SIG-M5 treated with dmso at 0.1 percent for 504 hours (cell line): ENCODE data around the gene SLC36A1.
"Not testable (repeated sequence)": the region's sequence is repeated elsewhere in the genome, so short reads cannot be mapped to it uniquely, and the experiment has no call there.

ENCODE experiments used
- DNase-seq: peaks from one replicate; lab custom pipeline; 2025; ENCODE audit not compliant: unreplicated experiment; lab: John Stamatoyannopoulos, UW

Gene SLC36A1

DNA sequence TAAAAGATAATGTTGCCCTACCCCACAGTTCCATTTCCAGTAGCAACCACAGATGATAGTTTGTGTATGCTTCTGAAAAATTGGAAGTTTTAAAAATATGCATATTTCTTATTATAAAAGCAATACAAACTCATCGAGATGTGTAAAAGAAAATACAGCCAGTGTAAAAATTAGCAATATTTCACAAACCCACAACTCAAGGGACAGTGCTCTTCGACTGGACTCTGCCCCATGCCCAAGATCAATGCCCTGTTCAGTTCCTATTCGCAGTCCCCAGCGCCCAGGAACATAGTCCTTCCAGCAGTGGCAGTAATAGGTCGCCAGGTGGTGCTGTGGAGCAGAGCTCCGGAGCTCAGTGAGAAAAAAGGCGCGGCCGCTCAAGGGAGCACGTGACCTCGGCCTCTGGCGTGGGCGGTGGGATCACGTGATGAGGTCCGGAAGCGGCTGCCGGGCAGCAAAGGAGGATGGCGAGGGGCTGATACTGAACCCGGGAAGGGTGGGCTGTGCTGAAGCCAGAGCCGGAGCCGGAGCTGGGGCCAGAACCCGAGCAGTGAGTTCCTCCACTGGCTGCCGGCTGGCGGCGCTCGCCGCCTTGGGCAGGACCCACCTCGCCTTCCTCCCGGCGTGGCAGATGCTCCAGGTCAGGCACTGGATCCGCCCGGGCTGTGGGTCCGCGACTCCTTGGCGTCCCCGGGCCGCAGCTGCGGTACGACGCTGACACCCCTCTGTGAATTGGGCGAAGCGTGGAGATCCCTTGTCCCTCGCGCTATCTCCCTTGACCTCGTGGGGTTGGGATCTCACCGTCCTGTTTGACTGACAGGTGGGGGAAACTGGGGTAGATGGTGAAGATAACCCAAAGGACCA lies at the start of gene SLC36A1:
SLC36A1 (plus strand) TSS at position 430 of the 864 bp plus-strand sequence. CDS start 11,190 bp downstream, outside the sequence.
- peak; percentile 92 for DNase-seq

DNA sequence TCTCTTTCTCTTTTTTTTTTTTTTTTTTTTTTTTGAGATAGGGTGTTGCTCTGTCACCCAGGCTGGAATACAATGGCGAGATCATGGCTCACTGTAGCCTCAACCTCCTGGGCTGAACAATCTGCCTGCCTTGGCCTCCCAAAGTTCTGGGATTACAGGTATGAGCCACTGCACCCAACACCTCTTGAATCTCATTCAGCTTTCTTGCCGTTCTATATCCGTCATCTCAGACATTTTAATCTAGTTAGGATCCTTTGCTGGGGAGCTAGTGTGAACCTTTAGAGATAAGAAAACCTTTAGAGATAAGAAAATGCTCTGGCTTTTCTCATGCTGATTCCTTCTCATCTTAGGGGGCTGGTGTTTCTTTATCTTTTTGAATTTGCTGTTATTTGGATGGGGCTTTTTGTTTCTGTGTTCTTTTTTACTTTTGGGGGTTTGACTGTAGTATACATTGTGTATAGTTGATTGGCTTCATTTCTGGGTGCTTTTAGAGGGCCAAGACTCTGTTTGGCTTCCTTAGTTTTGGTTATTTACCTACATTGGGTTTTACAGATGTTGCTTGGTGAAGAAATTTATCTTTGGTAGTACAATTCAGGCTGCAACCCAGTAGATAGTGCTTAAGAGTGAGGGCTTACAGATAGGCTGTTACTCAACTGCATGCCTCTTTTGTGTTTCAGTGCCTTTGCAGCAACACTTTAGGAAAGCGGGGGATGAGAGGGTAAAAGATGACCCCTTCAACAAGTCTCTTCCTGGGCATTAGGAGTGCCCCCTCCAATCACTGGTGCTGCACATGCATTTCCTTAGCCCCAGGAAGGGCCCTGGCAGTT lies 41.9 kb upstream of the SLC36A1 start:
- DNase-seq = no peak

DNA sequence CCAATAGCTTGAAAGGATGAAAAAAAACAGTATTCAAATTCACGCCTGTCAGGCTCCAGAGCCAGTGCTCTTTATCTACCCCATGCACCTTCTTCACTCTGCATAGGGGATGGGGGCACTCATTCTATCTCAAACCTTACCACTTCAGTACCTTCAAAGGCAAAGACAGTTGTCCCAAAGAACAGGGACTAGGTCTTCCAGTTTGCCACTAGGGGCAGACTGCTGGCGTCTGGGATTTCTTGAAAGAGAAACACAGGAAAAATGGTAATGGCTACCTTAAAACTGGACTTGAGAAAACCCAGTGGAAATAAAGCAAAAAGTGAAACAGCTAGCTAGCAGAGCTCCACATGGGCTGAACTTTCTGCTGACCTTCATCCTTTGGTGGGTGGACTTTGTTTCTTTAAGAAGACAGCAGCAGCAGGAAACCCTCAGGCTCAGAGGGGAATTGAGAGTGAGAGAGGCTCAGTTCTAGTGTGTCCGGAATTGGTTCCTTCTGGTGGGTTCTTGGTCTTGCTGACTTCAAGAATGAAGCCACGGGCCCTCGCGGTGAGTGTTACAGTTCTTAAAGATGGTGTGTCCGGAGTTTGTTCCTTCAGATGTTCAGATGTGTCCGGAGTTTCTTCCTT lies 41.0 kb upstream of the SLC36A1 start:
- DNase-seq = peak; percentile 38

DNA sequence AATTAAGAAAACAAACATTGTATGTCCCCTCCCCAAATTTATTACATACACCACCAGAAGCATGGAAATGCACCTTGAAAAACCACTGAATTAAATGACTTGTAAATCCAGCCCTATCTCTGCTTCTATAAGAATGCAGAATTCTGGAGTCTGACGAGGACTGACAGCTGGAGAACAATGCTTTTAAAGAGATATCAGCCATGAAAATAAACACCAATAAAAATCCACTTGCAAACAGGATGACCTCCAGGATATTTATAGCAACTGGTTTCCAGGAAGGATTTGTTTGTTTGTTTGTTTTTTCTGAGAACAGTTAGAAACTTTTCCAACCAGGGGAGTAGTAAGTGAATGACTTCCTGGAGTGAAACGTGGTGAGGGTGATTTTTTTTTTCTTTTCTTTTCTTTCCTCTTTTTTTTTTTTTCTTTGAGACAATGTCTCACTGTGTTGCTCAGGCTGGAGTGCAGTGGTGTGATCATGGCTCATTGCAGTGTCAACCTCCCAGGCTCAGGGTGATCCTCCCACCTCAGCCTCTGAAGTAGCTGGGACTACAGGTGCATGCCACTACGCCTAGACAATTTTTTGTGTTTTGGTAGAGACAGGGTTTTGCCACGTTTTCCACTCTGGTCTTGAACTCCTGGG lies 38.7 kb upstream of the SLC36A1 start:
- DNase-seq = no peak

DNA sequence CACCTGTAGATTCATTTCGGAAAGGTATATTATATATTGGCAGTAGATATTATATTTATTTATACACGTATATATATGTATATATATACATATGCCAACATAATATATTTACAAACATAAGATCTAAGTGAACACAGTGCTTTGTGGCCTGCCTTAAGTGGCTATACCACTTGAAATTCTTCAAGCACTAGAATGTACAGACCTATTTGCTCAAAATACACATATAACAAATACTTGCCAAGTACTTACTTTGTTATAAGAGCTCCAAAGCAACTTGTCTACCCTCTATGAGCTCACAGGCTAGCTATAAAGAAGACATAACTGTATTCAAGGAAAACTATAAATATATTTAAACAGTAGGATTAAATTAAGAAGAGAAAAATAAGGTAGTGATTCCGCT lies 33.6 kb upstream of the SLC36A1 start:
- no peak for DNase-seq

DNA sequence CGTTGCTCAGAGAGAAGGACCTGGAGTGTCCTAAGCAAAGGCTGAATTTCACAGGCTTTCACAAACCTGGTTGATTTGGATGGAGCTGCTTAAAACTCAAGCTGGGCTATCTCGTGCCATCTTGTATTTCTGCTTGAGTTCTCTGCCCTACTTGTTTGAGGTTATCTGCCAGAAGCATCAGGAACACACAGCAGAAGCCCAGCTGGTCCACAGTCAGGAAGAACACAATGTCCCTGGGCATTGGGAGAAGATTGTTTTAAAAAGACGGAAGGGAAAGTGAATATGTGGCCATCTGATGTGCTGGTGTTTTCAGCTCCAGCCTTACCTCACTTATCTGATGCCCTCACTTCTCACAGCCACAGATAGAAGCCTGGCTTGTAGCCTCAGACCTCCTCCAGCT lies 32.9 kb upstream of the SLC36A1 start:
- no peak for DNase-seq

DNA sequence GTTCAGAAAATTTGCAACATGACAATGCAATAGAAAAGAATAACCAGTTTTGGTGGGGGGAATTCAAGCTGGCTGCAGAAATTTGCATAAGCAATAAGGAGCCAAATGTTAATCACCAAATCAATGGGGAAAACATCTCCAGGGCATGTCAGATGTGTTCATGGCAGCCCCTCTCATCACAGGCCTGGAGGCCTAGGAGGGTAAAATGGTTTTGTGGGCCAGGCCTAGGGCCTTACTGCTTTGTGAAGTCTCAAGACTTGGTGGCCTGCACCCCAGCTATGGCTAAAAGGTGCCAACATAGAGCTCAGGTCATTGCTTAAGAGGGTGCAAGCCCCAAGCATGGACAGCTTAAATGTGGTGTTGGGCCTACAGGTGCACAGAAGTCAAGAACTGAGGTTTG lies 29.7 kb upstream of the SLC36A1 start:
- no peak for DNase-seq

DNA sequence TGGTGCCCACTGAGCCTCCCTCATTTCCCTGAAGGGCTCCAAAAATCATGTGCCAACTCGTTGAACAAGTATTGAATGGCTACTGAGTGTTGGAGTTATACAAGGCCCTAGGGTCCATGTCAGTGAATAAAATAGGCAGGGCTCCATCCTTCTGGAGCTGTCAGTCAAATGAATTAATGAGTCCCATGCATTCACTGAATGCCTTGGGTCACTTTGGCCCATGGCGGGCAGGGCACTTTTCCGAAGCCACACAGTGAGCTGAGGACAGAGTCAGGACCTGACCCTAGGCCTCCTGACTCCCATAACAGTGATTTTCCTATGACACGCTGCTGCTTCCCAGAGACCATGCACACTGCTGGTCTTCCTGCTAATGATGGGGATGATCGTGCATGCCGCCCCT lies 27.3 kb upstream of the SLC36A1 start:
- DNase-seq = no peak

DNA sequence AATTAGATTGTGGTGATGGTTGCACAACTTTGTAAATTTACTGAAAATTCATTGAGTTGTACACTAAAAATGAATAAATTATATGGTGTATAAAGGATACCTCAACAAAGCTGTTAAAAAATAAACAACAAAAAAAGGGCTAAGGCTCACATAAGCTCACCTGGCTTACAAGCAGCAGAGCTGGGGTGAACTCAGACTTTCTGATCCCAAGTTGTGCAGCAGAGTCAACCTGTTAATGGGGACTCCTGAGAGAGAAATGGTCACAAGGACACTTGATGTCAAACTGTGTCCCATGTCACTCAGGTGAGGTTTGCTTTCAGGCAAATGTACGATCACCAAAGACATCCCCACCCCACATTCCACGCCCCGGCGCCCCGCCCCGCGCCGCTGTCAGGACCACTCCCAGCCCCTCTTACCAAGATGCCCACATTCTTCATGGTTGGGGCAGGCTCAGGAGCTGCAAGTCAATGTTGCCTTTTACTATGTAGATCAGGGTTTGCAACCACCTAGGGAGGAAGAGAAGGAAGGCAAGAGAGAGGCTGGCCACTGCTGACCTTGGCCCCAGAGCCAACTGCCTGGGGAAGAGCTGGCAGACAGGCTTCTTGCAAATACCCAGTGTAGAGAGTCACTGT lies 22.4 kb upstream of the SLC36A1 start:
- DNase-seq = no peak

DNA sequence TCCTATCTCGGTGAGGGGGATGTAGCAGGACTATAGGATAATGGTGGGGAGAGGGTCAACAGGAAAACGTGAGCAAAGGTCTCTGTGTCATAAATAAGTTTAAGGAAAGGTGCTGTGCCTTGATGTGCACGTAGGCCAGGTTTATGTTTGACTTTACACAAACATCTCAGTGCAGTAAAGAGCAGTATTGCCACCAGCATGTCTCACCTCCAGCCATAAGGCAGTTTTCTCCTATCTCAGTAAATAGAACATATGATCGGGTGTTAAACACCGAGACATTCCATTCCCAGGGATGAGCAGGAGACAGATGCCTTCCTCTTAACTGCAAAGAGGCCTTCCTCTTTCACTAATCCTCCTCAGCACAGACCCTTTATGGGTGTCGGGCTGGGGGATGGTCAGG lies 21.1 kb upstream of the SLC36A1 start:
- not testable (repeated sequence) for DNase-seq

DNA sequence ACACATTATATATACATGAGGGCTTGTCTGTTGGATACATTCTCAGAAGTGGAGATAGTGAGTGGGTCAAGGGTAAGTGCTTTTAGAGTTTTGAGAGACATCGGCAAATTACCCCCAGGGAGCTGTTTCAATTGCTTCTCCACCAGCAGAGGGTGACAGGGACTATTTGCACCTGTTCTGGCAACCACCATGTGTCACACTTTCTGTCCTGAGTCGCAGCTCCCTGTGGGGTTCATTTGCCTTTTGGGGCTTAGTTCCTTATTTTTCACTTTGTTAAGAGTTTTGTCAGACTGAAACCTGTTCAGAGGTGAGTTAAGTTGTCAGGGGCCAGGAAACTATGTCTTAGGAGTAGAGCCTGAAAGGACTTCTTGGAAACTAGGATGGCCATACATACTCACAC lies 20.1 kb upstream of the SLC36A1 start:
- DNase-seq = no peak

DNA sequence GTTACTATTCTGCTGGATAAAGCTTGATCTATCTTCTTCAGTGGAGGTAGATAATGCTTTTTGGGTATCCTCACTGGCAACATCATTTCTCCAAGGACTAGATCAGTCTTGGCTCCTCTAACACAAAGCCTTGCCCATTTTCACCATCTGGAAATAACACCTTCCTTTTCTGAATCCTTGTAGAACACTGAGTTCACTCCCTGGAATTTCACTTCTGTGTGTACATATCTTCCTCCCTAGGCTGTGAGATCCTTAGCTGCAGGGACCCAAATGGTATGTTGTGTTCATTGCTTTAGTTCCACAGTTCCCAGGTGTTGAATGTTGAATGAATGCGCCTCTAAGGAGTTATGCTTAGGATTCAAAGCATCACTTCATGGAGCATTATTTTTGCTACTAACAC lies 16.7 kb upstream of the SLC36A1 start:
- no peak for DNase-seq

DNA sequence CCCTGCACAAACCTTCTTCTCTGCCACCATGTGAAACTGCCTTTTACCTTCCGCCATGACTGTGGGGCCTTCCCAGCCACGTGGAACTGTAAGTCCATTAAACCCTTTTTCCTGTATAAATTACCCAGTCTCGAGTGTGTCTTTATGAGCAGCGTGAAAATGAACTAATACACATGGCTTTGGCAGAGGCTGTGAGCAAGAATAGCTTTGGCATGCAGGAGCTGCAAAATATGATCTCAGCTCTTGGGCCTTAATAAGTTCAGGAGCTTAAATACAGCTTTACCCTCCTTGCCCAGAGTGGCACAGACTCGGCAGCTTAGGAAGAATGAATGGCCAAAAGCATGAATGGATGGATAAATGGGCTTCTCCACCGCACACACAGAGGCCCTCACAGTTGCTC lies 15.7 kb upstream of the SLC36A1 start:
- no peak for DNase-seq

DNA sequence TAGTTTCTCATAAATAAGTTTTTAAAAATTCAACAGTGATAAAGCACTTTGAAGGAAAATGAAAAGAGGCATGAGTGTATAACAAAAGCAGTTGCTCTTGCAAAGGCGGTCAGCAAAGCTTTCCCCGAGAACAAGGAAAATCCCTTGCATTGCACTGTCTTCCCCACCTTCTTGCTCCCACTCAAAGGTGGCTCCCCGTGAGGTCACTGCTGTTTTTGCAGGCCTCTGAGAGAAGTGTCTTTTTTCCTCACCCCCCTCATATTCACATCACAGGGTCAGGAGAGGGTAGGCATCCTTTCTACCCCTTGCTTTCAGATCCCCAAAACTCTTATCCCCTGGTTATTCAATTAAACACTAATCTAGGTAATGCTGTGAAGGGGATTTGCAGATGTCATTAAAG lies 15.2 kb upstream of the SLC36A1 start:
- no peak for DNase-seq

DNA sequence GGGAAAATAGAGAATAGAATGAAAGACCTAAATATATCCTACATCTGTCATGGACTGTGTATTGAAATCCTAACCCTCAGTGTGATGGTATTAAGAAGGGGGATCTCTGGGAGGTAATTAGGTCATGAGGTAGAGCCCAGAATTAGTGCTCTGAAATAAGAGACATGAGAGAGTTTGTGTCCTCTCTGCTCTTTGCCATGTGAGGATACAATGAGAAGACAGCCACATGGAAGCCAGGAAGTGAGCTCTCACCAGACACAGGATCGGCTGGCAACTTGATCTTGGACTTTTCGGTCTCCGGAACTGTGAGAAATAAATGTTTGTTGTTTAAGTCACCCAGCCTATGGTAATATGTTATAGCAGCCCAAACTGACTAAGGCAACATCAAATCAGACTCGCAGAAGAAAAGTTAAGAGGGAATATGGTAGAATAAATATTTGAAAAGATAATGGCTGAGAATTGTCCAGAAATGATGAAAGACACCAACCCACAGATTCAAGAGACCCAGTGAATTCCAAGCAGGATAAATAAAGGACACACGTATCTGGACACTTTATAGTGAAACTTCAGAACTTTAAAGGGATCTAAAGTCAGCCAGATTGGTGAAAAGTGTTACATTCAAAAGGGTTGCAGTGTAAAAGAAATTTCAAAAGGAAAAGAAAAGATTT lies 12.7 kb upstream of the SLC36A1 start:
- DNase-seq = no peak

DNA sequence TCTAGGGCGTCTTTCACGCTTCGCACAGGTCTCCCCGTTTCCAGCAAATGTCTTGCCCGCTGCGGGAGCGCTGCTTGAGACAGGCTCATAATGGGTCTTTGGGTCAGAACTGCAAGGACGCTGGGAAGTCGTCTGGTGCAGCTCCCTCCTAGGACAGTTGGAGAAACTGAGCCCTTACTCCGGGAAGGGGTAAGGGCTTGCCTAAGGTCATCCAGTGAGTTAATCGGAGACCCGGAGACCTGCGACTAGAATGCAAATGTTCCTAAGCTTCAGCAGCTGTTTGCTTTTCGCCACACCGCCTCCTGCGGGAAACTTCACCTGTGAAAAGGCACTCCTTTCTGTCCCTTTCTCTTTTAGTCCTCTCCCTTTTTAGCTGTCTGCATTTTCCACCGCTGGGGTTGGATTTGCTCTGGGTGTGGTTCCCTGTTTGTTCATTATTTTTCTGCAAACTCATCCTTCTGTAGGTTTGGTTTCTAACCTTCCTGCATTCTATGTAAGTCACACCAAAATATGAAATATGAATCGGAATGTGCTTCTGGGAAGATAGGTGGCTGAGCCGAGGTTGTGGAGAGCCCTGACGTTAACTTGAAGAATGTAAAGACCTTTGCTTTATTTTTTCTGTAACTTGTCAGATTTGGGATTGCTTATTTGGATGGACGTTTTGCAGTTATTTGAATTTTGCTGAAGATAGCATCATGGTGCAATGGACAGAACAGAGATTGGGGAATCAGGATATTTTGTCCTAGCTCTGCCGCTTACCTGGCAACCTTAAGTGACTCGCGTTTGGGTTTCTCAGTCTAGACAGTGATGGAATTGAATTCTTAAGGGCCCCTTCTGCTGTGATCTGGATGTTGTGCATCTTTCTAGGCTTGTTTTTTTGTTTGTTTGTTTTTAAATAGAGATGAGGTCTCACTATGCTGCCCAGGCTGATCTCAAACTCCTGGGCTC lies 909 bp downstream of the SLC36A1 start:
- peak; percentile 30 for DNase-seq

DNA sequence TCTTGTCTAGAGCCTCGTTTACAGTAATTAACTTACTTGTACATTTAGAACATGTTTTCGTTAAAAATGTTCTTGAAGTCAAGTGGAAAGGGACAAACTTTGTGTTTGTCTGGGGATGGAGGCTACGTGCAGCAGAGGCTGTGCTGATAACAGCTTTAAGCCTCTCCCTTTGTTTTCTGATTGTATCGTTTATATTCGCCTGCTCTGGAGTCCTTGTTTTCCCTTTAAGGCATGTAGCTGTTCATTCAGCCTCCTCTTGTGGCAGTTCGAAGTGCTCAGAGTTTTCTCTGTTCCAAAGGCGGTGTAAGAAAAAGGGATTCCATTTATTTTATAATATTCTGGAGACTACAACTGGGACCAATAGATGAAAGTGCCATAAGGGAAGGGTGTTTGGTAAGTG lies 1.9 kb downstream of the SLC36A1 start:
- DNase-seq = no peak

DNA sequence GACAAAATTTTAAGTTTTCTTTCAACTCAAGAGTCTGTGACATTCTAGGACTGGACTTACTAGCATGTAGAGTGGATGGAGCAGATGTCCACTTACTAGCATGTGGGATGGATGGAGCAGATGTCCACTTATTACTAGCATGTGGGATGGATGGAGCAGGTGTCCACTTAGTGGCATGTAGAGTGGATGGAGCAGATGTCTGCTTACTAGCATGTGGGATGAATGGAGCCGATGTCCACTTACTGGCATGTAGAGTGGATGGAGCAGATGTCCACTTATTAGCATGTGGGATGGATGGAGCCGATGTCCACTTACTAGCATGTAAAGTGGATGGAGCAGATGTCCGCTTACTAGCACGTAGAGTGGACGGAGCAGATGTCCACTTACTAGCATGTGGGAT lies 2.4 kb downstream of the SLC36A1 start:
- DNase-seq = no peak

DNA sequence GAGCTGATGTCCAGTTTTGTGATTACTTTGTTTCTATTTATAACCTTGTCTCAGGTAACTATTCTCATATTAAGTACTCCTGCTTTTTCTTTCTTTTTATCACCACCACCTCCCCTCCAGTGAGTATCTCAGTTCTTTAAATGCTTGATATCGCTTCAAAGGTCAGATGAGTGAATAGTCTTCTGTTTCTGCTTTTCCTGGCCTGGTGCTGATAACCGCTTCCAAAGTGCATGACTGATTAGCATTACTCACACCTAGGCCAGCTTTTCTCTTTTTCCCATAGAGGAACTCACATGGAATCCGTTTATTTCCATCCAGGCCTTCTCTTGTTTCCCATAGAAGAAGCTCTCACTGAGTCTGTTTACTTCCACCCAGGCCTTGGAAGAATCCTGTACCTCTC lies 3.2 kb downstream of the SLC36A1 start:
- DNase-seq = no peak
